HTR-8/SVneo (cell line): ENCODE data around the gene PANK3.

ENCODE experiments used
- DNase-seq: peaks from one replicate; pipeline ENCODE4 v3.0.0; 2011; ENCODE audit warnings: low spot score, mixed read lengths; ENCODE audit not compliant: insufficient read length
- FAIRE-seq: peaks from 2 replicates; lab custom pipeline; 2011; peaks lifted over from hg19 to GRCh38; lab: Jason Lieb, UNC

The PANK3 gene

DNA sequence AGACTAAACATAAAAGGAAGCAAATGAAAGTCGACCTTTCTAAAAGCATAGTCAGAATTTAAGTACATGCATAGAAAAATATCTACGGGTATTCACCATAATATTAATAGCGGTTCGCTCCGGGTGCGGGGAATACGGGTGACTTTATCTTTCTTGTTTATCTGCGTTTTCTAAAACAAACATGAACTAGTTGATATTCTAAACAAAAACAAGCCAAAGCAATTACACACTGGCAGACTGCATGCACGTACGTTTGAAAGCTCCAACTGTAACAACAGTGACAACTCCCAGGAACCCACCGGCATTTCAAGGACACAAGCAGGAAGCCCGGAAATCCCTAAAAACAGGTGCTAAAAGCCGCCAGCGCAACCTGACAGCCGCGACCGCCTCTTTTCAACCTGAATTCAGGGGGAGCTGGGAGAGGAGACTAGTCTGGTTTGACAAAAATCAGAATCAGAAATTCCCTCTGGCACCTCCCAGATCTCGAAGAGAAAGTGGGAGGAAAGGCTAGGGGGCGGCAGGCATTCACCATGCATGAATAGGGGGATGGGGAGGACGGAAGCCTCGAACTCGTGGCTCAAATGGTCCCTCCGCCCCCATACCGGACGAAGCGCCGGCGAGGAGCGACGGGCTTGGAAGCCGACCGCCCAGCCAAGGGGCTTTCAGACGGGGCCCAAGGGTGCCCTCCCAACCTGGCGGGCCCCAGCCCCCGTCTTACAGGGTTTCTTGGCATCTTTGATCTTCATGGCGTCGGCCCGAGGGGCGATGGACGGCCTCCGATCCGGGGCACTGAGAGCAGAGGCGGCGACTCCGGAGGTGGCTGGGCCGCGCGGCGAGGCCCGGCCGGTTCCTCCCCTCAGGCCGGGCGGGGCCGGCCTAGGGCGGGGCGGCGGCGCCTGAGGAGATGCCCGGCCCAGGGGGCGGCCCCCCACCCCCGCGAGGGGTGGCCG is at the start of gene PANK3:
Gene PANK3 (minus strand): TSS at position 831 of the 950 bp plus-strand sequence. CDS start 85 bp downstream, at position 746.
- FAIRE-seq, result no peak
- peak; percentile 65 for DNase-seq

DNA sequence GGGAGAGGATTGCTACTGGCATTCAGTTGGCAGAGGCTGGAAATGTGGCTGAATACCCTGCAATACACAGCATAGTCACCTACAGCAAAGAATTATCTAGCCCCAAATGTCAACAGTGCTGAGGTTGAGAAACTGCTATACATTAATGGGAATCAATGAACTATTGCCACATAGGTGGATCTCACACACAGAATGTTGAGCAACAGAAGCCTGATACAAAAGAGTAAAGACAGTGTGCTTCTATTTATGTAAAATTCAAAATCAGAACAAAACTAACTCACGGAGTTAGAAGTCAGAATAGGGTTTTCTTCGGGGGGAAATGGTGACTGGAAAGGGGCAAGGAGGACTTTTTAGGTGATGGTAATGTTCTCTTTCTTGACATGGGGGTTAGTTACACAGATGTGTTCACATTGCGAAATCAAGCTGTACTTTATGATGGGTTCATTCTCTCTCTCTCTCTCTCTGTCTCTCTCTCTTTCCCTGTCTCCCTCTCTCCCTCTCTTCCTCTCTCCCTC is 45.7 kb upstream of the PANK3 start:
- no peak for DNase-seq
- FAIRE-seq, result no peak

DNA sequence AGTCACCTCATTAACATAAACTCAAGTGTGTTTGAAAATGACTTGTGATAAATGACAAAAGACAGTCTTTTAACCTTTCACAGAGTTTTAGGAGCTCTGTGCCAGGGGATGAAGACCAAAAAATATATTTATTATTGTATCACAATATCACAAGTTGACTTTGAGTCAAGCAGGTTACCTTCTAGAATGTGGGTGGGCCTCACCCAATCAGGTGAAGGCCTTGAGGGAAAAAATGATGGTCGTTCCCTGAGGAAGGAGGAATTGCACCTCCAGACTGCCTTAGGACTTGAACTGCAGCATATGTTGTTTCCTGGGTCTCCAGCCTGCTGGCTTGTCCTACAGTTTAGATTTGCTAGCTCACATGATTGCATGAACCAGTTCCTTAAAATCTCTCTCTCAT is 41.6 kb upstream of the PANK3 start:
- FAIRE-seq, result no peak

DNA sequence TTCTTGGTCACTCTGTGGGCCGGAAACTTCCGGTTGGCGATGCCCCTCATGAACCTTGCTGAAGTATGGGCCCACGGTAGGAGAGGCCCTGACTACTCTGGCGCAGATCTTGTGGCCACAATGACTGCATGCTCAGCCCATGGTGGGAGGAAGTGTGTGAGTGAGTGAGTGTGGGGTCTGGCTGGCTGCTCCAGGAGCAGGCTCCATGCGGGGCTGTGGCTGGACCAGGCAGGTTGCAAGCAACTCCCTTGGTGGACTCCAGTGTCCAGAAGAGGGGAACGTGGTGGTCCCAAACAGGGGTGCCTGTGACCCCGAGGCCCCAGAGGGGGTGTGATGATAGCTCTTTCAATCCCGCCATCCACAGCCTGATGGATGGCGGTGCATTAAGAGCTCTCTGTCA is 35.5 kb upstream of the PANK3 start:
- DNase-seq (no peak), FAIRE-seq (no peak)

More for the DNA sequence above, 41.6 kb upstream of the PANK3 start:
- no peak for DNase-seq

DNA sequence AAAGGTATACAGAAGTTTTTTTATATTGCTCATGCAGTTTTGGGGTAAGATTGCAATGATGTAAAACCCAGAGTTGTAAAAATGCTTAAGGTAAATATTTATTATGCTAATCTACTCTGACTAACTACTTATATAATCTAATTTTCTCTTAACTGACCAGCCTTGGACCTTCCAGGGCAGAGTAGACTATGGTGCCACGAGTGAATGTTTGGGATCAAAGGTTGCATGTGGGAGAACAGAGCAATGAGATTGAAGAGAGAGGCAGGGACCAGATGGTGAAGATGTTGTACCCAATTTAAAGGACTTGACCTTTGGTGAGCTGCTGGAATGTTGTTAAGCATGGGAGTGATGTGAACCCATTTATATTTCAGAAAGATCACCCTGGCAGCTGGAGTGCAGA is 34.8 kb upstream of the PANK3 start:
- FAIRE-seq (no peak), DNase-seq (no peak)

DNA sequence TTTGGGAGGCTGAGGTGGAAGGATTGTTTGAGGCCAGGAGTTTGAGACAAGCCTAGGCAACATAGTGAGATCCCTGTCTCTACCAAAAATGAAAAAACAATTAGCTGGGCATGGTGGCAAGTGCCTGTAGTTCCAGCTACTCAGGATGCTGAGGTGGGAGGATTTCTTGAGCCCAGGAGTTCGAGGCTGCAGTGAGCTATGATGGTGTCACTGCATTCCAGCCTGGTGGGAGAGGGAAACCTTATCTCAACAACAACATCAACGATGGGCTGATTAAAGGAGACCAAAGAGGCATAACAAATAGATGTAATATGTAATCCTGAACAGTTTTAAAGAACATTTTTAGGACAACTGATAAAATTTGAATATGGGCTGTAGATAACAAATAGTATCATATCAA is 34.2 kb upstream of the PANK3 start:
- no peak for FAIRE-seq
- no peak for DNase-seq

DNA sequence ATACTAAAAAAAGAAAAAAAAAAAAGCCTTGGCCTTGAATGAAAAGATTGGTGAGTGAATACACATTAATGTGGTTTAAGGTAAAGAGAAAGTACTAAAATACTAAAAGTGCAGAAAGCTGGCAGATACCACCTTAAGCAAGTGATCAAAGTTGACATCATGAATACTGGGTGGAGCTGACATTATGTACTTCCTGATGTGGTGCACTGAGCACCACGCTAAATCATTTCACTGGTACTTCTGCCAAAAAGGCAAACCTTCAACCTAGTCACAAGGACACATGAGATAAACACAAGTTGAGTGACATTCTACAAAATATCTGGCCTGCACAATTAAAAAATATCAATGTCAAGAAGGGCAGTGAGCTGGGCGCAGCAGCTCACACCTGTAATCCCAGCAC is 33.8 kb upstream of the PANK3 start:
- DNase-seq (no peak), FAIRE-seq (peak; percentile 13)

DNA sequence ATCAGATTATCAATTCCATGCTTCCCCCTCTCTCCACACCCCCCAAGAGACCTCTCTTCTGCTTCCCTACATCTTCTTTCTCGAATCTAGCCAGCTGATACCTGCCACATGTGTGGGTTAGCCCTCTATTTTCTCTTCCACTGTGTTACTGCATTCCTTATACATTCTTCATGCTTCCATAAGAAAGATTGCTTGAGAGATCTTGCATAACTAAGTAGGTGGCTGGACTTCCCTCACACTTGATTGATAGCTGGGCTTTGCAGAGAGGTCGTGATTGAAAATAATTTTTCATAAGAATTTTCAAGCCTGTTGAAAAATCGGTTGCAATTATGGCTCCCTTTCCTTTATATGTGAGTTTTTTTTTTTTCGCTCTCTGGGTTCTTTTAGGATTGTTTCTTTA is 33.0 kb upstream of the PANK3 start:
- FAIRE-seq (no peak), DNase-seq (peak; percentile 28)

DNA sequence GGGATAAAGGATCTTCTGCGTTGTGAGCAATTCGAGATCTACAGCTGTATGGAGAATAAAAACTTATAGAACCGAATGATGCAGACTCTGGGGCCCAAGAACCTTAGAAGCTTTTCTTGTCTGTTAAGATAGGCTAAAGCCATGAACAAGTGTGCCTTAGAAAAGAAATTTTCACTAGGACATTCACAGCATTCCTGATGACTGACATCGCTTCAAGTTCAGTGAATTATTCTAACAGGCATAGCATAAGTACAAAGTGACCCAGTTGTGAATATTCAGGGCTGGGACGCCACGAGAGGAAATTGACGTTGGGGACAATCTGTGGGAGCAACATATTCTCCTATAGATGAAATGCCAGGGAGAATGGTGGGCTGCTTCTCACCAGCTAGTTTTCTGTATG is 32.0 kb upstream of the PANK3 start:
- DNase-seq (no peak), FAIRE-seq (no peak)

DNA sequence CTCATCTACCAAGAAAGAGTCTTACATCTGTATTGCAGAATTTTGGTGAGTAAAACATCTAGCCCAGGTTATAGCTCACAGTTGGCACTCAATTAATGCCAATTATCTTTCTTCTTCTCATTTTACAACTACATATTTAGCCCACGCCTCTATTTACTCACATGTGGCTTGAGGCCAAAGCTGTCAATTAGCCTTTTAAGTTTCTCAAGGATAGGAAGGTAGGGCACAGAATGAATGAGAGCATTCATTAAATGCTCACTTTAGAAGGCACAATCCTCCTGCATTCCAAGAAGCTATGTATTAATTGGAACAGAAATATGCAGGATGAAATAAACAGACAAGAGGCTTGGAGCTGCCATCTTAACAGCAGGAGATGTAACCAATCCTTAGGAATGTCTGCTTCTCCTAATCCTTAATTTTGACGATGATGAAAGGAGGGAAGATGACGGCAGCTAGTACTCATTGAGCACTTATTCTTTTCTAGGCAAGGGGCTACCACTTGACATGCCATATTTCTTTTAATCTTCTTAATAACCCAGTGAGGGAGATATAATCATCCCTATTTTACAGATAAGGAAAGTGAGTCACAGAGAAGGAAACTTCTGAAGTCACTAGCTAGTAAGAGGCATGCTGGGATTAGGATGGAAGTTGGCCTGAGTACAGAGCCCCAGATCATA is 30.8 kb upstream of the PANK3 start:
- FAIRE-seq (no peak), DNase-seq (no peak)

DNA sequence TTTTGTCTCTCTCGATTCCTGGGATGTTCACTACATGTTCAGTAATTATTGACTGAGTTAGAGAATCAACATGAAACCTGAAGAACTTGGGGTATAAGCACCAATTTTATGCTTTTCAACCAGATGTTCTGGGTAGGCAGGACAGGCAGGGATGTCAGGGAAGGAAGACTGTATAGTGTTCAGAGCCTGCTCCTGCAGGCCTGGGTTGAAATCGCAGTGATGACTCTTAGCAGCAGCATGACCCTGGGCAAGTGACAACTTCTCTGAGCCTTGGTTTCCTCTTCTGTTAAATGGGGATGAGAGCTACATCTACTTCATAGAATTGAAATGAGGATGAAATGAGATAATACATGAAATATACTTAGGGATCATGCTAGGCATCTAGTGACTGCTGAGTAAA is 29.7 kb upstream of the PANK3 start:
- FAIRE-seq (no peak), DNase-seq (no peak)

DNA sequence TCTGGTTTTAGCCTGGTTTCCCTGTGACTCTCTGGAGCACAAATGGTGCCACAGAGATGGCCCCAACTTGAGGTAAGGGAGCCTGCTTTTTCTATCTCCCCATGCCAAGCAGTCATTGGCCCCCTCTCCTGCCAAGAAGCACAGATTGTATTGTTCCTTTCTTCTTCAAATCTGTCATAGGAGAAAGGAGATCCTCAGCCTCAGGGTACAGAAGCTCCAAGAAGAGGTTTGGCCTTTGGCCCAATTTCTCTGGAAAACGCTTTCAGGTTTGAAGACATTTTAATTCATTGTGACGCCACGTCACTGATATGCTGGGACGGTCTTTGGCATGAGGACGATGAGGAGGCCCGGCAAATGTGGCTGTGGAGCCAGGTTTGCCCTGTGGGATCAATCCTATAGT is 29.2 kb upstream of the PANK3 start:
- no peak for DNase-seq
- no peak for FAIRE-seq

DNA sequence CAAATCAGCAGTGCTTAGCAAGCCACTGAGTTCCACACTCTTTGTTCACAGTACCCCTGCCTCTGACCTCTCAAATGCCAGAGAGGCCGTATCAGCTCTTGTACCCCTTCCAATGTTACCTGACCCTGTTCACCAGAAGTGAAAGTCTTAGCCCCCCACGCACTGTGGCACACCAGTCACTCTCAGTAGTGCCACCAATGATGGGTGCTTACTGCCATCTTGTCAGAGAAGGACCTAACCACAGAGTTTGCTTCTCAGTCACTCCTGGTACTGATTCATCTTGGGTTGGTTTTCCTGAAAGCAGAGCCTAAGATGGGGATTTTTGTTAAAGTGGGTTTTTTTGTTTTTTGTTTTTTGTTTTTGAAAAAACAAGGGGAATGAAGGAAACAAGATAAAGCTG is 28.8 kb upstream of the PANK3 start:
- FAIRE-seq, result no peak

DNA sequence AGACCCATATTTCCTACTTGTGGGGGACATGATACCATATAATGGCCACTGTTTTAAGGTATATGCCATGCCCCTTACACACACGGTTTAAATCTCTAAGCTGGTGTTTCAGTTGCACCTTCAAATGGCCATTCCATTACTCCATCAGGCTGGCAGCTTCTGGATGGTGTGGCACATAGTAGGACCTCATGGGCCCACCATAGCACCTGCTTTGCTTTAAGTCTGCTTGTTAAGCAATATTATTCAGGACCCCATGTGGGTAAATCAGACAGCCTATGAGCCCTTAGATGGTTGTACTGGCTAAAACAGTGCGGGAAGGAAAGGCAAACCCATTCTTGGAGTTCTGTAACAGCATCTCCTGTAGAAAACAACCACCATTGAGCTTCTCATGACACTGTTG is 27.4 kb upstream of the PANK3 start:
- no peak for FAIRE-seq
- DNase-seq, result no peak

More for the DNA sequence above, 28.8 kb upstream of the PANK3 start:
- DNase-seq, result no peak

DNA sequence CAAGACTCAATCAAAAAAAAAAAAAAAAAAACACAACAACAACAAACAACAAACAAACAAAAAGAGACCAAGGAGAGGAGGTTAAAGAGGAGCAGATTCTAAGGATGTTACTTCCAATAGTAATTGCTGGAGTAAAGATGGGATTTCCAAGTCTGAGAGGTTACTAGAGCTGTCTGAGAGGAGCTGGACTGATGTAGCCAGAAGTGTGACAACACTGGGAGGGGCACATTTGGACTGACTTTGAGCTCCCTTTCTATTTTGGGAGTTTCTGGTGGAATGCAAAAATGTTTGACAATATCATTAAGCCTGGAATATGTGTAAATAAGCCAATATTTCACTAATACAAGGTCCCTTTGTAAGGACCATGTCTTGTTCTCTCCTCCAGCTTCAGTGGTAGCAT is 25.3 kb upstream of the PANK3 start:
- no peak for DNase-seq
- FAIRE-seq, result no peak

DNA sequence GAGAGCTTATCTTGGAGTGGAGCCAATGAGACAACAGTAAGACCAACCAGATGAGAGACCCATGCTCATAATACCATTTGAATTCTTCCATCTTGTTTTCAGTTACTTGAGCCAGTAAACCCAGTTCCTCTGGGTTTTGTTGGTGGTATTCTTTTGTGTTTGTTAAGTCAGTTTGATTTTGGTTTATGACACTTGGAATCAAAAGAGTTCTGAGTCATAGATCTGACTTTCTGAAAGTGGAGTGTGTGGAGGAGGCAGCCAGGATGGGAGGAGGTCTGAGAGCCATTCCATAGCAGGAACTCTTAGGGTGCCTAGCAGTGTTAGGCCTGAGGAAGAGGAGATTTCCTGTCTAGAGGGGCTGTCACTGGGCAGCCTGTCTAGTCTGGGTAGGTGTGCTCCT is 24.6 kb upstream of the PANK3 start:
- DNase-seq, result peak; percentile 37
- no peak for FAIRE-seq

DNA sequence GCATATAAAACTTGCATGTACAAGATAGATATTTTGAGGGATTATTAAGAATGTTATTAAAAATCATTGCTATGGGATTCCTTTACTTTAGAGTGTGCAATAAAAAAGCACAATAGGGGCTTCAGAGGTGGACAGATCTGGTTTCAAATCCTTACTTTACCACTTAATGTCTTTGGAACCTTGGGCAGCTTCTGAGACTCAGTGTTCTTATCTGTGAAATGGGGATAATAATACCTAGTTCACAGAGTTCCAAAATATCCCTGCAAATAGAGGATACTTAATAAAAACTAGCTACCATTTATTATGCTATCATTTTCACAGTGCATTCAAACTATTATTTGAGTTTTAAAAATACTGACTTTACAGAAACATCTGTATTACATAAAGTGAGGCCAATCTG is 23.3 kb upstream of the PANK3 start:
- FAIRE-seq (no peak), DNase-seq (no peak)

DNA sequence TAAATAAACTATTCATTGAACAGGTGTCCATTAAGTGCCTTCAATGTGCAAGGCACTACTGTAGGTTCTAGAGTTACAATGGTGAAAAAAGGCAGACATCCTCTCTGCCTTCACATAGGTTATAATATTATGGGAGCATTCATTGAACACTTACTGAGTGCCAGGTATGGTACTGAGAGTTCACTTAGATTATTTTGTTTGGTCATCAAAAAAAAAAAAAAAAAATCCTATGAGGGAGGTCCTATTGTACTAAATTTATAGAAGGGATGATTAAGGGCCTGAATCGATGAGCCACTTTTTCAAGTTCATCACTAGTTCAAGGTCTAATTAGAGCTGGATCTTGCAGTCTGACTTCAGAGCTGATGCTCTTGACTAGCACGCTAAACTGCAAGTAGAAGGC is 22.8 kb upstream of the PANK3 start:
- FAIRE-seq, result no peak
- DNase-seq, result no peak

DNA sequence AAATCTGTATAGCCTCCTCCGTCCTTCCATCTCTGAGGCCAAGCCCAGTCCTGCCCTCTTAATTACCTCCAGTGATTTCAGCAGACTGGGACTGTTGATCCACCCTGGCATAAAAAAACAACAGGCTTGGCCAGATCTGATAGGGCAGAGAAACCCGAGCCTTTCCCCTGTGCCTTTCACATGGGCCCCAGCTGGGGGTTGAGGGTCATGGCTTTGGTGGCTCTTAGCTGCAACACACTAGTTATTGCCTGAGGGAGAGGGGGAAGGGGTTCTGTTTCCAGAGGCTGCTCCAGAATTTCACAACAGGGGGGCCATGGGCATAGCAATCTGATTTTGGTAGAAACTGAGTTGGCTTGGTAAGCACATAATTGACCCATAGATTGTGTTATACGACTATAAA is 21.2 kb upstream of the PANK3 start:
- DNase-seq, result peak; percentile 71

DNA sequence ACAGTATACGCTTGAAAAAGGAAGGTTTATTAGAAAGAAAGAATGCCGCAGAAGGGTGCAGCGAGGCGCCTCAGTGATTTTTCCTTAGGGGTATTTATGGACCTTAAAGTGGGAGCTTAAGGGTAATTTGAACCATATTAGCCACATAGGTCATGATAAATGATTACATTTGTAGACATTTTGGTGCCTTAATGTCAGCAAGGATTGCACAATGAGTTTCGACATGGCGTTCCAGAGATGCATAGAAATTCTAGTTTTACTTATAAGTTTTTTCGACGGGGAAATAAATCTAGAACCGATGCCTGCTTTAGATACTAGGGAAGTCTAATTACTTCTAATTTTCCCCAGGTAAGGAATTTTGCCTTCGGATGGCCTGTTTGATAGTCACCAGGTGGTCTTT is 20.7 kb upstream of the PANK3 start:
- FAIRE-seq (no peak), DNase-seq (no peak)

More for the DNA sequence above, 21.2 kb upstream of the PANK3 start:
- no peak for FAIRE-seq

DNA sequence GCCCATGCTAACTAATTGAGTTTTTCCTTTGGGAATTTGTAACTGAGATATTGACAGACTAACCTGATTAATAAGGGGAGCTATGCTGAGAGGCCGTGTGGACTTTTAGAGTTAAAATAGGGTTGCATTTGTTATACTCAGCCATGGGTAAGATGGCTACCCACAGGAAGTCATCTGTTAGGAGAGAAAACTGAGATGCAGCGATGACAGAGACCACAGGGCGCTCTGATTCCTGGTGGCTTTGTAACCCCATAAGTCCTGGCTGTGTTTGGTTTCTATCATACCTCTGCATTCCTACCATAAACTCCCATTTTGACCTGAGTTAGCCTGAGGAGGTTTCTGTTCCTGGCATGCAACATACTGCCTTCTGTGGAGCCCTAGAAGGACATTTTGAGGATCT is 19.5 kb upstream of the PANK3 start:
- FAIRE-seq, result no peak
- no peak for DNase-seq
